HEK293 (cell line): ENCODE measurements around the gene LASP1.

Experiments
- ELK4 ChIP-seq: IDR thresholded peaks from 2 replicates; pipeline ENCODE4 v1.6.1; 2011; ENCODE audit warnings: mild to moderate bottlenecking, low read depth, low read length, borderline replicate concordance
- HIC1 ChIP-seq: fragments of 450-650 bp; formaldehyde crosslinking; IDR thresholded peaks from 2 replicates; pipeline ENCODE4 v1.5.1; 2016; ENCODE audit warnings: missing biosample characterization, missing genetic modification characterization
- INSM2 ChIP-seq: fragments of 450-650 bp; formaldehyde crosslinking; IDR thresholded peaks from 2 replicates; pipeline ENCODE4 v1.5.1; 2016; ENCODE audit warnings: missing biosample characterization, missing genetic modification characterization
- KLF17 ChIP-seq: fragments of 450-650 bp; formaldehyde crosslinking; IDR thresholded peaks from 2 replicates; pipeline ENCODE4 v1.5.1; 2016; ENCODE audit warnings: missing biosample characterization, missing genetic modification characterization
- PATZ1 ChIP-seq: fragments of 450-650 bp; formaldehyde crosslinking; IDR thresholded peaks from 2 replicates; pipeline ENCODE4 v1.5.1; 2016; ENCODE audit warnings: missing biosample characterization, missing genetic modification characterization
- RBAK ChIP-seq: fragments of 450-650 bp; formaldehyde crosslinking; IDR thresholded peaks from 2 replicates; pipeline ENCODE4 v1.5.1; 2016; ENCODE audit warnings: missing biosample characterization, missing genetic modification characterization
- REPIN1 ChIP-seq: fragments of 450-650 bp; formaldehyde crosslinking; IDR thresholded peaks from 2 replicates; pipeline ENCODE4 v1.5.1; 2017; ENCODE audit warnings: missing biosample characterization, missing genetic modification characterization, low read depth
- SP3 ChIP-seq: fragments of 450-650 bp; formaldehyde crosslinking; IDR thresholded peaks from 2 replicates; pipeline ENCODE4 v1.5.1; 2016; ENCODE audit warnings: missing biosample characterization, missing genetic modification characterization
- ZBTB17 ChIP-seq: fragments of 450-650 bp; formaldehyde crosslinking; IDR thresholded peaks from 2 replicates; pipeline ENCODE4 v1.5.1; 2016; ENCODE audit warnings: missing biosample characterization, missing genetic modification characterization
- ZBTB44 ChIP-seq: fragments of 450-650 bp; IDR thresholded peaks from 2 replicates; pipeline ENCODE4 v1.5.1; 2018; ENCODE audit warnings: missing biosample characterization, mild to moderate bottlenecking, missing genetic modification characterization
- ZNF132 ChIP-seq: fragments of 450-650 bp; formaldehyde crosslinking; IDR thresholded peaks from 2 replicates; pipeline ENCODE4 v1.5.1; 2017; ENCODE audit warnings: missing biosample characterization, missing genetic modification characterization, borderline replicate concordance
- ZNF23 ChIP-seq: fragments of 450-650 bp; formaldehyde crosslinking; IDR thresholded peaks from 2 replicates; pipeline ENCODE4 v1.5.1; 2016; ENCODE audit warnings: missing biosample characterization, missing genetic modification characterization, borderline replicate concordance
- ZNF280D ChIP-seq: fragments of 450-650 bp; formaldehyde crosslinking; IDR thresholded peaks from 2 replicates; pipeline ENCODE4 v1.5.1; 2016; ENCODE audit warnings: missing biosample characterization, missing genetic modification characterization
- ZNF416 ChIP-seq: fragments of 450-650 bp; formaldehyde crosslinking; IDR thresholded peaks from 2 replicates; pipeline ENCODE4 v1.5.1; 2016; ENCODE audit warnings: missing biosample characterization, missing genetic modification characterization
- ZNF501 ChIP-seq: fragments of 450-650 bp; formaldehyde crosslinking; IDR thresholded peaks from 2 replicates; pipeline ENCODE4 v1.5.1; 2016; ENCODE audit warnings: missing biosample characterization, missing genetic modification characterization
- ZNF510 ChIP-seq: fragments of 450-650 bp; formaldehyde crosslinking; IDR thresholded peaks from 2 replicates; pipeline ENCODE4 v1.5.1; 2018; ENCODE audit warnings: mild to moderate bottlenecking, missing genetic modification characterization, missing biosample characterization; ENCODE audit not compliant: insufficient replicate concordance
- ZNF561 ChIP-seq: fragments of 450-650 bp; IDR thresholded peaks from 2 replicates; pipeline ENCODE4 v1.5.1; 2018; ENCODE audit warnings: missing biosample characterization, missing genetic modification characterization, borderline replicate concordance
- ZNF571 ChIP-seq: fragments of 450-650 bp; formaldehyde crosslinking; IDR thresholded peaks from 2 replicates; pipeline ENCODE4 v1.5.0; 2017; ENCODE audit warnings: missing biosample characterization, missing genetic modification characterization
- ZNF580 ChIP-seq: fragments of 450-650 bp; formaldehyde crosslinking; IDR thresholded peaks from 2 replicates; pipeline ENCODE4 v1.5.1; 2016; ENCODE audit warnings: missing biosample characterization, missing genetic modification characterization
- ZNF677 ChIP-seq: fragments of 450-650 bp; IDR thresholded peaks from 2 replicates; pipeline ENCODE4 v1.5.0; 2018; ENCODE audit warnings: missing biosample characterization, mild to moderate bottlenecking, missing genetic modification characterization, moderate library complexity
- ZNF701 ChIP-seq: fragments of 450-650 bp; formaldehyde crosslinking; IDR thresholded peaks from 2 replicates; pipeline ENCODE4 v1.5.1; 2016; ENCODE audit warnings: missing biosample characterization, missing genetic modification characterization
- ZNF768 ChIP-seq: fragments of 450-650 bp; formaldehyde crosslinking; IDR thresholded peaks from 2 replicates; pipeline ENCODE4 v1.5.1; 2018; ENCODE audit warnings: missing biosample characterization, mild to moderate bottlenecking, missing genetic modification characterization
- ZNF792 ChIP-seq: fragments of 450-650 bp; formaldehyde crosslinking; IDR thresholded peaks from 2 replicates; pipeline ENCODE4 v1.5.1; 2016; ENCODE audit warnings: missing biosample characterization, missing genetic modification characterization
- ZNF843 ChIP-seq: fragments of 450-650 bp; formaldehyde crosslinking; IDR thresholded peaks from 2 replicates; pipeline ENCODE4 v1.5.1; 2016; ENCODE audit warnings: missing biosample characterization, missing genetic modification characterization
- ZSCAN5A ChIP-seq: fragments of 450-650 bp; formaldehyde crosslinking; IDR thresholded peaks from 2 replicates; pipeline ENCODE4 v1.5.1; 2016; ENCODE audit warnings: missing biosample characterization, missing genetic modification characterization

The LASP1 gene

GRCh38 chr17:38861399-38861843 is 8.4 kb upstream of the LASP1 start (continued):
- TF ChIP-seq ZNF416: no peak
- TF ChIP-seq HIC1: no peak
- peak; percentile 75 for TF ChIP-seq ZBTB17 (tag by site-specific recombination)
- TF ChIP-seq ZNF677 (tag by site-specific recombination): no peak
- no peak for TF ChIP-seq ZNF768 (tag by site-specific recombination)
- TF ChIP-seq ZNF280D (tag by site-specific recombination): no peak
- peak; percentile 34; the same call in 1 of the 2 replicates for TF ChIP-seq ZNF501
- peak; percentile 57; the same call in 1 of the 2 replicates for TF ChIP-seq PATZ1
- TF ChIP-seq KLF17 (tag by site-specific recombination): peak; percentile 41; the same call in 1 of the 2 replicates
- no peak for TF ChIP-seq INSM2 (tag by site-specific recombination)
- TF ChIP-seq ELK4: no peak
- TF ChIP-seq ZBTB44 (tag by site-specific recombination): peak; percentile 63
- no peak for TF ChIP-seq ZNF23 (tag by site-specific recombination)
- peak; percentile 80; the same call in 1 of the 2 replicates for TF ChIP-seq ZNF561 (tag by site-specific recombination)
- TF ChIP-seq ZNF701 (tag by site-specific recombination): no peak
- TF ChIP-seq ZNF571 (tag by site-specific recombination): no peak
- no peak for TF ChIP-seq ZNF792 (tag by site-specific recombination)
- 0 out of 2 replicates have a peak, but pooled peaks have one; percentile 43 for TF ChIP-seq ZNF843 (tag by site-specific recombination)
- no peak for TF ChIP-seq RBAK (tag by site-specific recombination)
- TF ChIP-seq REPIN1 (tag by site-specific recombination): no peak
- no peak for TF ChIP-seq ZNF510 (tag by site-specific recombination)
- TF ChIP-seq SP3: peak; percentile 37; the same call in 1 of the 2 replicates
- peak; percentile 31 for TF ChIP-seq ZNF580 (tag by site-specific recombination)
- TF ChIP-seq ZSCAN5A (tag by site-specific recombination): no peak
- TF ChIP-seq ZNF132 (tag by site-specific recombination): no peak
